ENCODE data around the gene OR10J4. TPM values are rescaled to one million over a fixed set of nuclear protein-coding genes. Genes with fewer than 3 reads are reported as not detected.
"Not testable (repeated sequence)": the region's sequence is repeated elsewhere in the genome, so short reads cannot be mapped to it uniquely, and the experiment has no call there.

OR10J4 gene
- total RNA-seq, 4 donors from 2014 or later = not detected

DNA sequence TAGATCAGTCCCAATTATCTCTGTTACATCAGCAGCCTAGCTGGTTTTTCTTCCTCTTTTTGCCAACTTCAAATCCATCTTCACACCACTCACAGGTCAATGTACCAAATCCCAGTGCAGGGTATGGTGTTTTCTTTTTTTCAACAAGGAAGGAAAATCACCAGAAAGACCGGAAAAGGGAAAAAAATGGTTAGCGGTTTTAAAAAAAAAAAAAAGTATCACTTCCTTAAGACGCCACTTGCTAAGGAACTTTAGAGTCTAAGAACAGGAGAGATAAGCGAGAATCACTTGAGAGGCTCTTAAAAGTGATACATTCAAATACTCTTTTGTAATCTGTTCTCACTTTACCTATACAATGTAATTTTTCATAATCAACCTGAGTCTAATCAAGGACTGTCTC is 4.5 kb downstream of the OR10J4 start:
- TF ChIP-seq CTCF (IDR thresholded peaks at IDR 0.05) = no peak
- ATAC-seq (ENCODE audit: low FRiP score) (no peak), DNase-seq (ENCODE audit: low spot score) (no peak)

- TF ChIP-seq CTCF (IDR thresholded peaks at IDR 0.05) = no peak
- ATAC-seq (ENCODE audit: low FRiP score) = no peak
- DNase-seq (ENCODE audit: low spot score) = no peak
Measured at GRCh38 chr1:159439422-159439821, 7.4 kb downstream of the OR10J4 start, which contains the start of gene OR10J1. TSS of gene OR10J1 (plus strand) at chr1:159439722. CDS start at chr1:159439792, 70 bp downstream.

- no peak for TF ChIP-seq CTCF (IDR thresholded peaks at IDR 0.05)
- ATAC-seq (ENCODE audit: low FRiP score) (no peak), DNase-seq (ENCODE audit: low spot score) (no peak)
Measured at GRCh38 chr1:159441360-159441759, 9.4 kb downstream of the OR10J4 start.

- DNase-seq (ENCODE audit: low spot score) (no peak), ATAC-seq (ENCODE audit: low FRiP score) (no peak)
- TF ChIP-seq CTCF (IDR thresholded peaks at IDR 0.05) = no peak
Measured at GRCh38 chr1:159442428-159442827, 10.4 kb downstream of the OR10J4 start.

- no peak for DNase-seq (ENCODE audit: low spot score)
- no peak for TF ChIP-seq CTCF (IDR thresholded peaks at IDR 0.05)
- ATAC-seq (ENCODE audit: low FRiP score) = no peak
Measured at GRCh38 chr1:159443066-159443750, 11.2 kb downstream of the OR10J4 start.

- DNase-seq (ENCODE audit: low spot score) (no peak), ATAC-seq (ENCODE audit: low FRiP score) (no peak)
- no peak for TF ChIP-seq CTCF (IDR thresholded peaks at IDR 0.05)
Measured at GRCh38 chr1:159444511-159444910, 12.5 kb downstream of the OR10J4 start.

GRCh38 chr1:159448181-159448580 is 16.2 kb downstream of the OR10J4 start:
- no peak for TF ChIP-seq CTCF (IDR thresholded peaks at IDR 0.05)
- ATAC-seq (ENCODE audit: low FRiP score) = no peak
- no peak for DNase-seq (ENCODE audit: low spot score)

- DNase-seq (ENCODE audit: low spot score); ATAC-seq (ENCODE audit: low FRiP score): not testable (repeated sequence)
Measured at GRCh38 chr1:159449605-159450004, 17.6 kb downstream of the OR10J4 start.
